HT1080 (cell line): ENCODE results near the gene CFAP65. TPM values are rescaled to one million over a fixed set of nuclear protein-coding genes. Genes with fewer than 3 reads are reported as not detected.

Source experiments
- DNase-seq: peaks from one replicate; pipeline ENCODE4 v3.0.0-alpha.2; 2015; ENCODE audit warnings: low read depth
- total RNA-seq: library from RNA; depleted of rRNA; stranded (reverse); fragments of >200 nt; shearing (Covaris generic); gene quantifications from 2 replicates; pipeline ENCODE4 v1.2.3, GENCODE V29; 2014

The CFAP65 gene
- total RNA-seq, 1 experiment from 2014 or later: not detected

GRCh38 chr2:218993345-218994315 is 47.7 kb downstream of the CFAP65 start, which contains the start of gene CRYBA2:
TSS of gene CRYBA2 (minus strand) at chr2:218993422. CDS start at chr2:218993176, 246 bp downstream.
- DNase-seq: no peak

GRCh38 chr2:218992703-218993344 is 48.5 kb downstream of the CFAP65 start:
- DNase-seq: no peak

- DNase-seq: no peak
Observed at GRCh38 chr2:218992196-218992595, 49.1 kb downstream of the CFAP65 start.

DNA sequence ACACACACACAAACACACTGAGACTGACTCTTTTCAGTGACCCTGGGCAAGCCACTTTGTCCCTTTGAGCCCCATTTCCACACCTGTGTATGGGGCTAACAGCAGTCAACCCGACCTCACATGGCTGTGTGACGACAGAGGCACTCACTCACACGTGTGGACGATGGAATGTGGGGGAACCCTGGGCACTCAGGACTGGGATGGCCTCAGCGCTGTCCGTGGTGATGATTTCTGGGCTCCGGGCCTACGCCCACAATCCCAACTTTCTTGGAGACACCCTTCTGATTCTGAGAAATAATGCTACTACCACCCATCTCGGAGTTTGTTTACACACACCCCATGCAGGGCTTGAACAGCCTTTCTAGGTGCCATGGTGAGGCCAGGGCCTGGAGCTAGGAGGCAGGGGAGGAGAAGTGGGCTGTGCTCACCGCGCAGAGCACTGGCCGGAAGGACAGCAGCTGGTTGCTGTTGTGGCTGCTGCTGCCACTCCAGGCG is 49.6 kb downstream of the CFAP65 start:
- no peak for DNase-seq

DNA sequence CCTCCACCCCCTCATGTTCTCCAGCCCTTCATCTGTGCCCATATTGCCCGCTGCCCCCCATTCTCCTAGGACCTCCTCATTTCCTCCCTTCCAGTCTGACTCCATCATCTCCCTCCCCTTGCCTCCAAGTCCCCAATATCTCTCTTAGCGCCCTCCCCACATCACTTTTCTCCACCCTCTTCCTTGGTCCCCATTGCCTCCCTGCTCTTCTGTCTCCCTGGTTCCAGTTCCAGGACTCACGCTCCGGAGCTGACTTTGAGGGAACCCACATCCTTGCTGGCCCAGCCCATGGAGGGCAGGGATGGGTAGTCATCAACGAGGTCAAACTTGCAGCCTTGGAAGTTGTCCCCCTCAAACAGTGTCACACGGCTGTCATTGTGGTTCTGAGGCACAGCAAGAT is 50.7 kb downstream of the CFAP65 start:
- no peak for DNase-seq

- DNase-seq: no peak
Observed at GRCh38 chr2:218990052-218990451, 51.3 kb downstream of the CFAP65 start.

DNA sequence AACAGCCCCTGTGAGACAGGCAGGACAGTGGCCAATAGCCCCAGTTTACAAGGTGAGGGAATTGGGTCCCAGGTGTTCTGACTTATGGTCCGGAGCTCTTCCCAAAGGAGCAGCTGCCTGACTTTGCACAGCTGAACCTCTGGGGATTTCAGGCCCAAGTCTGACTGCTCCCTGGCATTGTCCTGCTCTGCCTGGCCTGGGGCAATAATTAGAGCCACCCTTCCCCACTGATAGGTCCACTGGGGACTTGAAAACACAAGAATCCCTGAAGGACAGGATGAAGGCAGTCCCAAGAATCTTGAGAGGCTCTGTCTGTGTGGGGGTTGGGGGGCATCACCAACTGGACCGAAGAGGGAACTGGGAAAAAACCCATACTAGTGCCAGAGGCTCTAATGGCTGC is 52.7 kb downstream of the CFAP65 start:
- no peak for DNase-seq

- DNase-seq: no peak
Observed at GRCh38 chr2:218988164-218988563, 53.2 kb downstream of the CFAP65 start.

DNA sequence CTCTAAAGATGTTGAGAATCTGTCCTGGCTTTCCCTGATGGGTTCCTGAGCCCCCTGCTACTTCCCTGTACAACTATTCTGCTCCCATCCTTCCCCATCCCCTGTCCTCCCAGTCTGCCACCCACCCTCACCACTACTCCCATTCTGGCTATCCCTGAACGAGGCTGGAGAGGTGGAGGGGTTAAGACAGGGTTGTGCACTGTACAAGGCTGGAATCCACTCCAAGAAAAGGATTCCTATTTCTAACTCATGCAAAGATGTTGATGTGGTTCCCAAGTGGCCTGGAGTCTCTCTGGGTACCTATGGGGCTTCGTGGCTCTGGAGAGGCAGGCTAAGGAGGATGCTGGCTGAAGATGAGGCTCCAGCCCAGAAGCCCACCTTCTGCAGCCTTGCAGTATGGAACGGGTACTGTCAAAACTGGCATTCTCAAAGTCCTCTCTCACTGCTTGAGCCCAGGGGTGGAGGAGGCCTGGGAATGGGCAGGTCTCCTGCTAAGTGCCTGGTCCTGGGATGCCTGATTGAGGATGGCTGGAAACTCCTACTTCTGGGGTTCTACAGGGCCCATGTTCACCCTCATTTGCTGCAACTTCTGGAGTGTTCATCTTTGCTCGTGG is 55.1 kb downstream of the CFAP65 start:
- DNase-seq: no peak

DNA sequence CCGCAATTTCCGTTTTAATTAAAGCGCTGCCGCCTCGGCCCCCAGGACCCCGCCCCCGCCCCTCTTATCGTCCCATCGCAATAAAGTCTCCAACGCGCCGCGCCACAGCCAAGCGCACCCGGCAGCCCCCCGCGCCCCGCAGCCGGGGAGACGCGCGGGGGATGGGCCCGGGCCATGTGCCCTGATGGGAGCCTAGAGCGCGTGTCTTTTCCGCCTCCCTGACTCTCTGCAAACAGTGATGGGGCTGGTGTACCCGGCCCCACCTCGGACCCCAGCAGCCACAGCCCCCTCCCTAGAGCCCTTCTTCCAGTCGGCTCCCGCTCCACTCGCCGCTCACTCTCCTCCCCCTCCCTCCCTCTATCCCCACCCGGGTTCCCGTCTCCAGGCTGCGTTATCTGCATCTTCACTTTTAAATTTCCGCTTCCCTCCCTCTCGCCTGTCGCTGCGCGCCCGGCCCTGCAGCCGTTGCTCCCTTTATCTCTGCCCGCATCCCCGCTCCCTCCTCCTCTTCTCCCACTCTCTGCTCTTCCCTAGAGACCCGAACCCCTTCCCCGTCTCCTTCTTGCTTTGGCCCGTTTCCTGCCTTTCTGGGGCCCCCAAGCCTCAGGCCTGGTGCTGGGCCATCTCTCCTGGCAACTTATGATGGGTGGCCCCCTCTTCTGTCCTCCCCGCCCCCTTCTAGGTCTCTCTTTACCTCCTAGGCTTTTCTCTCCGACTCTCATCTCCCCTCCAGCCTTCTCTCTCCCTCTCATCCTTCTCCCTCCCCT is 55.8 kb downstream of the CFAP65 start:
- DNase-seq: no peak

- DNase-seq: no peak
Observed at GRCh38 chr2:218985021-218985324, 56.3 kb downstream of the CFAP65 start, which contains the start of gene FEV. TSS of gene FEV (minus strand) at chr2:218985184. CDS start at chr2:218985075, 109 bp downstream.

DNA sequence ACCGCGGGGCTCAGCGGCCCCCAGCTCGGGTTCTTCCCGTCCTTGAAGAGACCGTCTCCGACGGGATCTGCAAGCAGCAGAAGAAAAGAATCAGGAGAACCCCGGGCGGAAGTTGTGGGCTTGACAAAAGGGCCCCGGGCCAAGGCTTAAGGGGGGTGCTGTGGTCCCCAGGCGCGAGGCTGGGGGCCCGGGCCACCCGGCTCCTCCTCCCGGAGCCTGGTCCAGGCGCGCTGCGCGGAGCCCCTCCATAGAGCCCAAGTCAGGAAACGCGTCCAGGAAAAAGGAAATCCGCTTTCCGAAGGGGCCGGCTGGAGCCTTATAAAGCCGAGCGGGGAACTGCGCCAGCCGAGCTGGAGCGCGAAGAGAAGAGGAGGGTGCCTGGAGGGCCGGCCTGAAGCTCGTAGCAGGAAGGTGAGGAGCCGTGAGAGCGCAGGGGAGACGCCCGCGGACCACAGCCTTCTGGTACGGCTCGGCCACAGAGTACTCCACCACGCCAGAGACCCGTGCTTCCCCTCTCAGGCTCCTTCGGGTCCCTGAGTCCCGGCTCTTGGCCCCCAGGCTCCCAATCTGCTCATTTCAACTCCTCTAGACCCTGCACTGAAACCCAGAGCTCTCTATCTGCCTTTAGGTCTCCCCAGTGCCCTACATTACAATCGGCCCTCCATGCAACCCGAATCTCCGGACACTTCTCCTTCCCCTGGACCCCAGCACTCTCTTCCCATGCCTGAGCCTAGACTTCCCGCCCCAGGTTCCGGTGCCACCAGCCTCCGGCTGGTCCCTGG is 56.9 kb downstream of the CFAP65 start:
- DNase-seq: no peak

DNA sequence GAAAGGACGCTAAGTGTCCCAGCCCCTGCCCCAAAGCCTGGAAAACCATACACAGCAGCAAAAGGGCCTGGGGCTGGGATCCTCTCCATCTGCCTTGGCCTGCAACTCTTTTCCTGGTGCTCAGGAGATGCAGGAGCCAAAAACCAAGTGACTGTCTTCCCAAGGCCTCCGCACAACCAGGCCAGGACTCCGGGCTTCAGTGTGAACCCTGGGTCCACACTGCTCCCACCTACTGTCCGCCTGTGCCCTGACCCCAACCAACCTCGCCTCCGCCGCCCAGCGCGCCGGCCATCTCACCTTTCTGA is 57.4 kb downstream of the CFAP65 start:
- DNase-seq: no peak

DNA sequence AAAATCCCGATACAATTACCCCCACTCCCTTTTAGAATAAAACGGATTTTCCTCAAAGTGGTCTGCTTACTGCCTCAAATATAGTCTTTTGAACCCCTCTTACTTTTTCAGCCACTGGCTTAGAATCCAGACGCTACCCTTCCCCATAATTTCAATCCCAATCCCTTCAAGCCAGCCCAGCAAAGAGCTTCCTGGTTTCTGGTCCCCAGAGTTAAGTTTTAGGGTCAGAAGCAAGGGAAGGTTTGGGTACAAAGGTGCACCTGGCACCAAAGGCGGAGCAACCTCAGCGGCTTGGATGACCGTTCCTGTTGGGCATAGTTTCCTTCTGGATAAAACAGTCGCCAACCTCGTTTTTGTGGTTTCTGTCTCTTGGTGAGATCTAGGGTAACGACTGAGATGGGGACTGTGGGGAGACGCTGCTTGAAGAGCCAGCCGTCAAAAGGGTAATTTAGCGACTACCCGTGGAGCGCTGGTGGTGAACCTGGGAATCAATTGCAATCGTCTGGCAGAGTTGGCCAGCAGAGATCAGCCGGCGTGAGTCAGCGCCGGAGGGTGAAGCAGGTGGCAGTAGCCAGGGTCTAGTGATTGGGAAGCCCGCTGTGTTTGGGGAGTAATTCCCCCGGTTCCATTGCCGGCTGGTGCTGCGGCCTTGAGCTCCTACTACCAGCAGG is 57.9 kb downstream of the CFAP65 start:
- no peak for DNase-seq

GRCh38 chr2:218982586-218983262 is 58.6 kb downstream of the CFAP65 start:
- no peak for DNase-seq

DNA sequence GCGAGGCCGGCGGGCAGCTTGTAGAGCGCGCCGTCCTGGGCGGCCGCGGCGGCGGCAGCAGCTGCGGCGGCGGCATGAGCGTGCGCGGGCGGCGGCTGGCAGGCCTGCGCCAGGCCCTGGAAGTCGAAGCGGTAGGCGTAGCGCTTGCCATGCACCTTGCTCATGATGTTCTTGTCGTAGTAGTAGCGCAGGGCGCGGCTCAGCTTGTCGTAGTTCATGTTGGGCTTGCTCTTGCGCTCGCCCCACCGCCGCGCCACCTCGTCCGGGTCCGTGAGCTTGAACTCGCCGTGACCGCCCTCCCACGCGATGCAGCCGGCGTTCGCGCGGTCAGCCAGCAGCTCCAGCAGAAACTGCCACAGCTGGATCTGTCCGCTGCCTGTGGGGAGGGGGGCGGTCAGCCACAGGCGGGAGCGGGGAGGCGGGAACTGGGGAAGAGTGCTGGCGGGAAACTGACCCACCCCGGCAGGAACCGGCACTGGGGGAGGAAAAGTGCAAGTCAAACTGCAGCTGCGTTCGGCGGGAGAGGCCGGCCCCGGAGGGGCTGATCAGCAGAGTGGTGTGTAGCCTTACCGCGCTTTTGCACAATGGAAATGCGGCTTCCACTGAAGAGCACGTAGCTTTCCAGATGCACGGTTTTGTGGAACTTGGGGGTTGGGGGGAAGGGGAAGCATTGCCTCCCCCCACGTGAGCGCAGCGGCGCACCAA is 59.3 kb downstream of the CFAP65 start:
- no peak for DNase-seq

GRCh38 chr2:218981390-218981880 is 59.9 kb downstream of the CFAP65 start:
- no peak for DNase-seq

- DNase-seq: no peak
Observed at GRCh38 chr2:218980735-218981389, 60.5 kb downstream of the CFAP65 start.
